SK-N-SH (cell line): ENCODE results near the gene FANCE. TPM values are rescaled to one million over a fixed set of nuclear protein-coding genes. Genes with fewer than 3 reads are reported as not detected.

Source experiments
- CTCF ChIA-PET: fragments of 300-600, 350-600 bp; formaldehyde crosslinking; extraction: SDS; loops from one replicate; lab custom pipeline; 2021; lab: Yijun Ruan, JAX
- POLR2A ChIA-PET: fragments of 350-600 bp; sonication (Branson Sonifier 250); formaldehyde crosslinking; extraction: SDS; loops from one replicate; lab custom pipeline; 2020; ENCODE audit warnings: antibody characterized with exemption, inconsistent platforms; lab: Yijun Ruan, JAX
- DNase-seq: peaks from one replicate; pipeline ENCODE4 v3.0.0; 2012
- H2AFZ ChIP-seq: fragments of 200-600 bp; sonication (generic); 2 replicates; pipeline ENCODE4 v1.8.1; 2016; ENCODE audit warnings: antibody characterized with exemption, mild to moderate bottlenecking, low read depth
- H3F3A ChIP-seq: fragments of 200-600 bp; sonication (generic); replicated peaks from 2 replicates; pipeline ENCODE3; 2016; ENCODE audit warnings: antibody characterized with exemption, mild to moderate bottlenecking; ENCODE audit not compliant: insufficient read depth
- H3K27ac ChIP-seq, 2 experiments: fragments of 200-500 bp in 1 of 2; fragments of 200-600 bp in 1 of 2; sonication (Bioruptor generic) in 1 of 2; sonication (generic), shearing (Covaris generic) in 1 of 2; 2 replicates each; pipeline versions ENCODE4 v1.5.1 to v1.6.1; 2014 to 2016; ENCODE audit warnings: low read depth in 2 of 2, inconsistent platforms in 1 of 2, low read length in 1 of 2, mild to moderate bottlenecking in 1 of 2, mixed read lengths in 1 of 2
- H3K27me3 ChIP-seq: fragments of 200-600 bp; sonication (generic), shearing (Covaris generic); 2 replicates; pipeline ENCODE4 v1.6.1; 2016; ENCODE audit warnings: mixed run types; ENCODE audit not compliant: insufficient read depth
- H3K36me3 ChIP-seq, 2 experiments: fragments of 200-500 bp in 1 of 2; fragments of 200-600 bp in 1 of 2; sonication (Bioruptor generic) in 1 of 2; sonication (generic) in 1 of 2; replicated peaks in 1 of 2; 2 replicates each; pipeline versions ENCODE3 to v1.5.1; 2014 to 2016; ENCODE audit warnings: low read length in 1 of 2, mild to moderate bottlenecking in 1 of 2; ENCODE audit not compliant: insufficient read depth in 2 of 2, control insufficient read depth in 1 of 2
- H3K4me1 ChIP-seq, 2 experiments: fragments of 200-500 bp in 1 of 2; fragments of 200-600 bp in 1 of 2; sonication (Bioruptor generic) in 1 of 2; sonication (generic), shearing (Covaris generic) in 1 of 2; 2 replicates each; pipeline versions ENCODE4 v1.5.1 to v1.6.1; 2014 to 2016; ENCODE audit warnings: low read depth in 1 of 2, low read length in 1 of 2, mixed run types in 1 of 2; ENCODE audit not compliant: insufficient read depth in 2 of 2, control insufficient read depth in 1 of 2
- H3K4me2 ChIP-seq: fragments of 200-600 bp; sonication (generic), shearing (Covaris generic); 2 replicates; pipeline ENCODE4 v1.6.1; 2017; ENCODE audit warnings: mixed run types
- H3K4me3 ChIP-seq, 2 experiments: fragments of 200-500 bp in 1 of 2; fragments of 200-600 bp in 1 of 2; sonication (Bioruptor generic) in 1 of 2; sonication (generic), shearing (Covaris generic) in 1 of 2; 2 replicates each; pipeline versions ENCODE4 v1.5.1 to v1.8.1; 2014 to 2016; ENCODE audit warnings: low read depth in 2 of 2, inconsistent platforms in 1 of 2, low read length in 1 of 2, mild to moderate bottlenecking in 1 of 2, mixed read lengths in 1 of 2, moderate library complexity in 1 of 2
- H3K79me2 ChIP-seq: fragments of 200-600 bp; sonication (generic); 2 replicates; pipeline ENCODE4 v1.8.1; 2017; ENCODE audit warnings: mild to moderate bottlenecking; ENCODE audit not compliant: insufficient read depth
- H3K9ac ChIP-seq: fragments of 200-600 bp; sonication (generic); 2 replicates; pipeline ENCODE4 v1.6.1; 2017; ENCODE audit warnings: mixed run types
- H3K9me2 ChIP-seq: fragments of 200-600 bp; sonication (generic); 2 replicates; pipeline ENCODE4 v1.6.1; 2017; ENCODE audit warnings: mixed run types
- H3K9me3 ChIP-seq: fragments of 200-600 bp; sonication (generic); 2 replicates; pipeline ENCODE4 v1.6.1; 2017; ENCODE audit warnings: mixed run types, mild to moderate bottlenecking, moderate library complexity
- H4K20me1 ChIP-seq: fragments of 200-600 bp; sonication (generic); 2 replicates; pipeline ENCODE4 v1.6.1; 2017; ENCODE audit warnings: mild to moderate bottlenecking, mixed run types; ENCODE audit not compliant: insufficient read depth
- CHD2 ChIP-seq: fragments of 150-350 bp; IDR thresholded peaks from 2 replicates; pipeline ENCODE4 v1.6.1; 2018; ENCODE audit warnings: low read length; ENCODE audit not compliant: partially characterized antibody
- ELF1 ChIP-seq: IDR thresholded peaks from 2 replicates; pipeline ENCODE4 v1.4.0; 2012
- EP300 ChIP-seq, 2 experiments: IDR thresholded peaks; 2 replicates each; pipeline versions ENCODE4 v1.4.0 to v1.6.1; 2012; ENCODE audit warnings: borderline replicate concordance in 1 of 2, low read depth in 1 of 2, low read length in 1 of 2
- EZH2phosphoT487 ChIP-seq: fragments of 200-600 bp; sonication (generic); IDR thresholded peaks from 2 replicates; pipeline ENCODE4 v1.6.1; 2017; ENCODE audit warnings: low read depth, mixed run types, mild to moderate bottlenecking, antibody characterized with exemption, moderate library complexity, borderline replicate concordance
- FOXM1 ChIP-seq: IDR thresholded peaks from 2 replicates; pipeline ENCODE4 v1.4.0; 2012; ENCODE audit warnings: low read depth, mild to moderate bottlenecking
- GABPA ChIP-seq: IDR thresholded peaks from 2 replicates; pipeline ENCODE4 v1.4.0; 2012; ENCODE audit warnings: low read depth, mild to moderate bottlenecking
- JUND ChIP-seq: IDR thresholded peaks from 2 replicates; pipeline ENCODE4 v1.4.0; 2012
- MEF2A ChIP-seq: IDR thresholded peaks from 2 replicates; pipeline ENCODE4 v1.4.0; 2012; ENCODE audit warnings: low read depth, borderline replicate concordance
- RAD21 ChIP-seq: IDR thresholded peaks from 2 replicates; pipeline ENCODE4 v1.6.1; 2012; ENCODE audit warnings: mild to moderate bottlenecking, low read length
- RXRA ChIP-seq: IDR thresholded peaks from 2 replicates; pipeline ENCODE4 v1.4.0; 2012; ENCODE audit warnings: low read depth, mild to moderate bottlenecking, borderline replicate concordance
- SMC3 ChIP-seq: IDR thresholded peaks from 2 replicates; pipeline ENCODE4 v1.6.1; 2012; ENCODE audit warnings: low read depth, low read length, improper control_type of control experiment
- TAF1 ChIP-seq: IDR thresholded peaks from 2 replicates; pipeline ENCODE4 v1.6.1; 2012; ENCODE audit warnings: low read depth, mild to moderate bottlenecking, low read length, moderate library complexity, borderline replicate concordance
- YY1 ChIP-seq: IDR thresholded peaks from 2 replicates; pipeline ENCODE4 v1.4.0; 2012; ENCODE audit warnings: low read depth, mild to moderate bottlenecking
- WGBS: methylation state at CpG from one replicate; pipeline ENCODE4 v1.1.6; 2017; ENCODE audit warnings: low lambda C conversion rate; 5-methylcytosine and 5-hydroxymethylcytosine counted together
- polyA plus RNA-seq, 3 experiments: library from polyadenylated mRNA; depleted of rRNA; stranded (reverse); fragments of >200 nt; gene quantifications; 2 replicates each; pipeline ENCODE4 v1.2.3, GENCODE V29; 2012
- TF ChIP-seq, protein P1 (sequence below): IDR thresholded peaks from 2 replicates; pipeline ENCODE4 v1.6.1; 2012; ENCODE audit warnings: mild to moderate bottlenecking, low read depth, low read length, moderate library complexity
- TF ChIP-seq, protein P2 (sequence below): IDR thresholded peaks from 2 replicates; pipeline ENCODE4 v1.4.0; 2012; ENCODE audit warnings: low read depth
- TF ChIP-seq, protein P3 (sequence below): IDR thresholded peaks from 2 replicates; pipeline ENCODE4 v1.4.0; 2012; ENCODE audit warnings: low read depth, borderline replicate concordance
- TF ChIP-seq, protein P4 (sequence below): fragments of 200-600 bp; sonication (generic); IDR thresholded peaks from 2 replicates; pipeline ENCODE4 v1.6.1; 2017; ENCODE audit warnings: antibody characterized with exemption, mild to moderate bottlenecking, moderate library complexity
- TF ChIP-seq, protein P5 (sequence below): fragments of 150-350 bp; IDR thresholded peaks from 2 replicates; pipeline ENCODE4 v1.6.1; 2017; ENCODE audit warnings: antibody characterized with exemption, low read length, low read depth, borderline replicate concordance

FANCE gene
- polyA plus RNA-seq, 1 of the 3 experiments (the other 2 are of a cell fraction), result 5.8 TPM

GRCh38 chr6:35493307-35493983 lies 41.3 kb downstream of the FANCE start:
- H3F3A ChIP-seq, result peaks cover 2% of the 10 kb centered on the region
- CTCF ChIA-PET, result interaction anchor here (1.4 kb wide), 1 partner anchor 27 kb away, joined by 3 read pairs; no protein-coding TSS in a partner anchor
- H3K9me2 ChIP-seq, result no peaks in the 10 kb centered on the region
- no peak overlapping the region for H3K27ac ChIP-seq
- peaks cover 17 to 58% of the 10 kb centered on the region in 2 experiments; a peak in 2 of 4 replicates for H3K4me1 ChIP-seq
- H3K27me3 ChIP-seq, result no peaks in the 10 kb centered on the region
- WGBS, result 93% methylated on average over 28 of the region's 28 CpGs
- no peak overlapping the region for H3K9ac ChIP-seq
- POLR2A ChIA-PET, result no interaction called here
- no peak for TF ChIP-seq ELF1
- TF ChIP-seq FOXM1, result no peak
- TF ChIP-seq, protein P1, sequence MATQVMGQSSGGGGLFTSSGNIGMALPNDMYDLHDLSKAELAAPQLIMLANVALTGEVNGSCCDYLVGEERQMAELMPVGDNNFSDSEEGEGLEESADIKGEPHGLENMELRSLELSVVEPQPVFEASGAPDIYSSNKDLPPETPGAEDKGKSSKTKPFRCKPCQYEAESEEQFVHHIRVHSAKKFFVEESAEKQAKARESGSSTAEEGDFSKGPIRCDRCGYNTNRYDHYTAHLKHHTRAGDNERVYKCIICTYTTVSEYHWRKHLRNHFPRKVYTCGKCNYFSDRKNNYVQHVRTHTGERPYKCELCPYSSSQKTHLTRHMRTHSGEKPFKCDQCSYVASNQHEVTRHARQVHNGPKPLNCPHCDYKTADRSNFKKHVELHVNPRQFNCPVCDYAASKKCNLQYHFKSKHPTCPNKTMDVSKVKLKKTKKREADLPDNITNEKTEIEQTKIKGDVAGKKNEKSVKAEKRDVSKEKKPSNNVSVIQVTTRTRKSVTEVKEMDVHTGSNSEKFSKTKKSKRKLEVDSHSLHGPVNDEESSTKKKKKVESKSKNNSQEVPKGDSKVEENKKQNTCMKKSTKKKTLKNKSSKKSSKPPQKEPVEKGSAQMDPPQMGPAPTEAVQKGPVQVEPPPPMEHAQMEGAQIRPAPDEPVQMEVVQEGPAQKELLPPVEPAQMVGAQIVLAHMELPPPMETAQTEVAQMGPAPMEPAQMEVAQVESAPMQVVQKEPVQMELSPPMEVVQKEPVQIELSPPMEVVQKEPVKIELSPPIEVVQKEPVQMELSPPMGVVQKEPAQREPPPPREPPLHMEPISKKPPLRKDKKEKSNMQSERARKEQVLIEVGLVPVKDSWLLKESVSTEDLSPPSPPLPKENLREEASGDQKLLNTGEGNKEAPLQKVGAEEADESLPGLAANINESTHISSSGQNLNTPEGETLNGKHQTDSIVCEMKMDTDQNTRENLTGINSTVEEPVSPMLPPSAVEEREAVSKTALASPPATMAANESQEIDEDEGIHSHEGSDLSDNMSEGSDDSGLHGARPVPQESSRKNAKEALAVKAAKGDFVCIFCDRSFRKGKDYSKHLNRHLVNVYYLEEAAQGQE, result no peak
- no peak for TF ChIP-seq SMC3
- no peak for TF ChIP-seq JUND
- no peak for TF ChIP-seq EZH2phosphoT487
- no peak for TF ChIP-seq CHD2
- no peak for TF ChIP-seq EP300 (IDR thresholded peaks at IDR 0.05; ENCODE audit: borderline replicate concordance in 1 of 2, low read depth in 1 of 2, low read length in 1 of 2)
- TF ChIP-seq MEF2A, result no peak
- TF ChIP-seq, protein P2, sequence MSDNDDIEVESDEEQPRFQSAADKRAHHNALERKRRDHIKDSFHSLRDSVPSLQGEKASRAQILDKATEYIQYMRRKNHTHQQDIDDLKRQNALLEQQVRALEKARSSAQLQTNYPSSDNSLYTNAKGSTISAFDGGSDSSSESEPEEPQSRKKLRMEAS, result no peak
- no peak for TF ChIP-seq TAF1
- TF ChIP-seq, protein P3, sequence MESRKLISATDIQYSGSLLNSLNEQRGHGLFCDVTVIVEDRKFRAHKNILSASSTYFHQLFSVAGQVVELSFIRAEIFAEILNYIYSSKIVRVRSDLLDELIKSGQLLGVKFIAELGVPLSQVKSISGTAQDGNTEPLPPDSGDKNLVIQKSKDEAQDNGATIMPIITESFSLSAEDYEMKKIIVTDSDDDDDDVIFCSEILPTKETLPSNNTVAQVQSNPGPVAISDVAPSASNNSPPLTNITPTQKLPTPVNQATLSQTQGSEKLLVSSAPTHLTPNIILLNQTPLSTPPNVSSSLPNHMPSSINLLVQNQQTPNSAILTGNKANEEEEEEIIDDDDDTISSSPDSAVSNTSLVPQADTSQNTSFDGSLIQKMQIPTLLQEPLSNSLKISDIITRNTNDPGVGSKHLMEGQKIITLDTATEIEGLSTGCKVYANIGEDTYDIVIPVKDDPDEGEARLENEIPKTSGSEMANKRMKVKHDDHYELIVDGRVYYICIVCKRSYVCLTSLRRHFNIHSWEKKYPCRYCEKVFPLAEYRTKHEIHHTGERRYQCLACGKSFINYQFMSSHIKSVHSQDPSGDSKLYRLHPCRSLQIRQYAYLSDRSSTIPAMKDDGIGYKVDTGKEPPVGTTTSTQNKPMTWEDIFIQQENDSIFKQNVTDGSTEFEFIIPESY, result no peak
- no peak for TF ChIP-seq RAD21
- TF ChIP-seq, protein P4, sequence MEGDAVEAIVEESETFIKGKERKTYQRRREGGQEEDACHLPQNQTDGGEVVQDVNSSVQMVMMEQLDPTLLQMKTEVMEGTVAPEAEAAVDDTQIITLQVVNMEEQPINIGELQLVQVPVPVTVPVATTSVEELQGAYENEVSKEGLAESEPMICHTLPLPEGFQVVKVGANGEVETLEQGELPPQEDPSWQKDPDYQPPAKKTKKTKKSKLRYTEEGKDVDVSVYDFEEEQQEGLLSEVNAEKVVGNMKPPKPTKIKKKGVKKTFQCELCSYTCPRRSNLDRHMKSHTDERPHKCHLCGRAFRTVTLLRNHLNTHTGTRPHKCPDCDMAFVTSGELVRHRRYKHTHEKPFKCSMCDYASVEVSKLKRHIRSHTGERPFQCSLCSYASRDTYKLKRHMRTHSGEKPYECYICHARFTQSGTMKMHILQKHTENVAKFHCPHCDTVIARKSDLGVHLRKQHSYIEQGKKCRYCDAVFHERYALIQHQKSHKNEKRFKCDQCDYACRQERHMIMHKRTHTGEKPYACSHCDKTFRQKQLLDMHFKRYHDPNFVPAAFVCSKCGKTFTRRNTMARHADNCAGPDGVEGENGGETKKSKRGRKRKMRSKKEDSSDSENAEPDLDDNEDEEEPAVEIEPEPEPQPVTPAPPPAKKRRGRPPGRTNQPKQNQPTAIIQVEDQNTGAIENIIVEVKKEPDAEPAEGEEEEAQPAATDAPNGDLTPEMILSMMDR, result no peak
- no peak for TF ChIP-seq GABPA
- TF ChIP-seq YY1, result no peak
- TF ChIP-seq, protein P5, sequence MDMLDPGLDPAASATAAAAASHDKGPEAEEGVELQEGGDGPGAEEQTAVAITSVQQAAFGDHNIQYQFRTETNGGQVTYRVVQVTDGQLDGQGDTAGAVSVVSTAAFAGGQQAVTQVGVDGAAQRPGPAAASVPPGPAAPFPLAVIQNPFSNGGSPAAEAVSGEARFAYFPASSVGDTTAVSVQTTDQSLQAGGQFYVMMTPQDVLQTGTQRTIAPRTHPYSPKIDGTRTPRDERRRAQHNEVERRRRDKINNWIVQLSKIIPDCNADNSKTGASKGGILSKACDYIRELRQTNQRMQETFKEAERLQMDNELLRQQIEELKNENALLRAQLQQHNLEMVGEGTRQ, result no peak
- TF ChIP-seq RXRA, result no peak
- no peaks in the 10 kb centered on the region for H3K36me3 ChIP-seq
- no peak overlapping the region for H3K4me2 ChIP-seq
- H3K79me2 ChIP-seq, result peaks cover 25% of the 10 kb centered on the region; the same call in 1 of the 2 replicates
- H4K20me1 ChIP-seq, result peaks cover 21% of the 10 kb centered on the region; the same call in 1 of the 2 replicates
- DNase-seq, result no peak
- no peak overlapping the region for H3K4me3 ChIP-seq
- no peak overlapping the region for H2AFZ ChIP-seq
- no peaks in the 10 kb centered on the region for H3K9me3 ChIP-seq
